A673 (cell line): ENCODE data around the gene MON1B.

Source experiments
- EZH2 ChIP-seq: fragments of 200-600 bp; sonication (generic); IDR thresholded peaks from 2 replicates; pipeline ENCODE4 v1.6.1; 2017; ENCODE audit warnings: borderline replicate concordance, low read depth, mild to moderate bottlenecking, mixed read lengths, antibody characterized with exemption, low read length; ENCODE audit not compliant: poor library complexity, severe bottlenecking
- TF ChIP-seq, protein P1 (sequence below): fragments of 300-800, 200-600 bp; sonication (generic); conservative IDR thresholded peaks from 2 replicates; pipeline ENCODE4 v1.5.1; 2017; ENCODE audit warnings: low read depth, mild to moderate bottlenecking, antibody characterized with exemption, low read length, moderate library complexity, mixed read lengths

DNA sequence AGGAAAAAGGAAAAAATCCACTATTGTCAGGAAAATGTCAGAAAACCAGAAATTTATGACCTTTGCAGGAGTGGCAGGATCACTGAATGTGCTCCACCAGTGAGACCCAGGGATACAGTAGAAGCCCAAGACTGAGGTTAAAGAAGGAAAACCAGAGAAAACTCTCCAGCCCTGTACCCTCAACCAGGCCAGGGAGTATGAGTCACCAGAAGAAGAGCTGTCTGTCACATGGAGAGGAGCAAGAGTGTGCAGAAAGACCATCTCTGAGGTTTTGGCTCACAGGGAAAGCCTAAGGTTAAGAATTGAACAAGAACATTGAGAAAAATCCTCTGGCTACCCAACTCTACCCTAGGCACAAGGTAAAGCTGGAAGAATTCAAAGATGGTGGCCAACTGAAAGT is 47.6 kb upstream of the MON1B start:
- TF ChIP-seq, protein P1, sequence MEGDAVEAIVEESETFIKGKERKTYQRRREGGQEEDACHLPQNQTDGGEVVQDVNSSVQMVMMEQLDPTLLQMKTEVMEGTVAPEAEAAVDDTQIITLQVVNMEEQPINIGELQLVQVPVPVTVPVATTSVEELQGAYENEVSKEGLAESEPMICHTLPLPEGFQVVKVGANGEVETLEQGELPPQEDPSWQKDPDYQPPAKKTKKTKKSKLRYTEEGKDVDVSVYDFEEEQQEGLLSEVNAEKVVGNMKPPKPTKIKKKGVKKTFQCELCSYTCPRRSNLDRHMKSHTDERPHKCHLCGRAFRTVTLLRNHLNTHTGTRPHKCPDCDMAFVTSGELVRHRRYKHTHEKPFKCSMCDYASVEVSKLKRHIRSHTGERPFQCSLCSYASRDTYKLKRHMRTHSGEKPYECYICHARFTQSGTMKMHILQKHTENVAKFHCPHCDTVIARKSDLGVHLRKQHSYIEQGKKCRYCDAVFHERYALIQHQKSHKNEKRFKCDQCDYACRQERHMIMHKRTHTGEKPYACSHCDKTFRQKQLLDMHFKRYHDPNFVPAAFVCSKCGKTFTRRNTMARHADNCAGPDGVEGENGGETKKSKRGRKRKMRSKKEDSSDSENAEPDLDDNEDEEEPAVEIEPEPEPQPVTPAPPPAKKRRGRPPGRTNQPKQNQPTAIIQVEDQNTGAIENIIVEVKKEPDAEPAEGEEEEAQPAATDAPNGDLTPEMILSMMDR = no peak
- TF ChIP-seq EZH2 = no peak
